ENCODE measurements around the gene ASCL5.

The ASCL5 gene

GRCh38 chr1:201146626-201147390, 19.8 kb upstream of the ASCL5 start:
- TF ChIP-seq CTCF (IDR thresholded peaks at IDR 0.05; ENCODE audit: insufficient read depth, low read length, poor library complexity, severe bottlenecking), result no peak
- H3K36me3 ChIP-seq (ENCODE audit: control insufficient read depth, insufficient read depth, low read length), result peaks cover 22% of the 10 kb centered on the region
- no peak for DNase-seq (ENCODE audit: extremely low read depth, insufficient read length)

GRCh38 chr1:201145816-201146215, 18.8 kb upstream of the ASCL5 start:
- Histone ChIP-seq H3K27me3 (replicated peaks; ENCODE audit: control insufficient read depth, insufficient read depth, low read length) (no peaks in the 10 kb centered on the region), H3K4me3 (replicated peaks; ENCODE audit: low read depth, low read length) (no peak overlapping the region), H3K36me3 (ENCODE audit: control insufficient read depth, insufficient read depth, low read length) (peaks cover 22% of the 10 kb centered on the region)
- DNase-seq (ENCODE audit: extremely low read depth, insufficient read length), result no peak
- no peak for TF ChIP-seq CTCF (IDR thresholded peaks at IDR 0.05; ENCODE audit: insufficient read depth, low read length, poor library complexity, severe bottlenecking)

More at GRCh38 chr1:201146626-201147390, 19.8 kb upstream of the ASCL5 start:
- Histone ChIP-seq H3K27me3 (replicated peaks; ENCODE audit: control insufficient read depth, insufficient read depth, low read length) (no peaks in the 10 kb centered on the region), H3K4me3 (replicated peaks; ENCODE audit: low read depth, low read length) (no peak overlapping the region)

- no peak for DNase-seq (ENCODE audit: extremely low read depth, insufficient read length)
- peaks cover 24% of the 10 kb centered on the region for H3K36me3 ChIP-seq (ENCODE audit: control insufficient read depth, insufficient read depth, low read length)
- no peak for TF ChIP-seq CTCF (IDR thresholded peaks at IDR 0.05; ENCODE audit: insufficient read depth, low read length, poor library complexity, severe bottlenecking)
- no peak overlapping the region for H3K4me3 ChIP-seq (replicated peaks; ENCODE audit: low read depth, low read length)
- no peaks in the 10 kb centered on the region for H3K27me3 ChIP-seq (replicated peaks; ENCODE audit: control insufficient read depth, insufficient read depth, low read length)
These were observed 18.1 kb upstream of the ASCL5 start for GRCh38 chr1:201145132-201145531.

- no peak for DNase-seq (ENCODE audit: extremely low read depth, insufficient read length)
- peaks cover 24% of the 10 kb centered on the region for H3K36me3 ChIP-seq (ENCODE audit: control insufficient read depth, insufficient read depth, low read length)
- no peaks in the 10 kb centered on the region for H3K27me3 ChIP-seq (replicated peaks; ENCODE audit: control insufficient read depth, insufficient read depth, low read length)
These were observed 17.7 kb upstream of the ASCL5 start for GRCh38 chr1:201144701-201145100.

GRCh38 chr1:201143726-201144635, 17.0 kb upstream of the ASCL5 start:
- Histone ChIP-seq H3K36me3 (ENCODE audit: control insufficient read depth, insufficient read depth, low read length) (peaks cover 25% of the 10 kb centered on the region), H3K27me3 (replicated peaks; ENCODE audit: control insufficient read depth, insufficient read depth, low read length) (no peaks in the 10 kb centered on the region), H3K4me3 (replicated peaks; ENCODE audit: low read depth, low read length) (no peak overlapping the region)
- DNase-seq (ENCODE audit: extremely low read depth, insufficient read length), result no peak
- TF ChIP-seq CTCF (IDR thresholded peaks at IDR 0.05; ENCODE audit: insufficient read depth, low read length, poor library complexity, severe bottlenecking), result no peak

More at GRCh38 chr1:201144701-201145100, 17.7 kb upstream of the ASCL5 start:
- no peak overlapping the region for H3K4me3 ChIP-seq (replicated peaks; ENCODE audit: low read depth, low read length)
- TF ChIP-seq CTCF (IDR thresholded peaks at IDR 0.05; ENCODE audit: insufficient read depth, low read length, poor library complexity, severe bottlenecking), result no peak

Measured in GM06990 (cell line).